H1 (cell line): Measurements from ENCODE around the gene NMU. TPM values are rescaled to one million over a fixed set of nuclear protein-coding genes. Genes with fewer than 3 reads are reported as not detected.

Experiments used
- CTCF ChIA-PET: fragments of 300-600 bp; sonication (Branson Sonifier 250); formaldehyde crosslinking; loops from one replicate; lab custom pipeline; 2021; ENCODE audit not compliant: partially characterized antibody; lab: Charles Lee
- POLR2A ChIA-PET: fragments of 300-600 bp; sonication (Branson Sonifier 250); formaldehyde crosslinking; loops from one replicate; lab custom pipeline; 2021; ENCODE audit warnings: inconsistent platforms; ENCODE audit not compliant: partially characterized antibody; lab: Charles Lee
- DNase-seq, 2 experiments: peaks; one replicate each; pipeline versions ENCODE4 v3.0.0 to v3.0.0-alpha.2; 2010 to 2022; ENCODE audit warnings: low spot score in 2 of 2, low read depth in 1 of 2, mixed read lengths in 1 of 2
- FAIRE-seq: peaks from 2 replicates; lab custom pipeline; 2011; peaks lifted over from hg19 to GRCh38; lab: Jason Lieb, UNC
- H2AFZ ChIP-seq: 2 replicates; pipeline ENCODE4 v1.8.1; 2012; ENCODE audit warnings: low read length, inconsistent platforms
- H2AK5ac ChIP-seq: 2 replicates; pipeline ENCODE4 v1.6.1; 2013; ENCODE audit warnings: low read depth, low read length
- H2BK120ac ChIP-seq: replicated peaks from 2 replicates; pipeline ENCODE3; 2013; ENCODE audit warnings: low read depth, low read length, inconsistent platforms
- H2BK12ac ChIP-seq: 2 replicates; pipeline ENCODE4 v1.6.1; 2013; ENCODE audit warnings: low read depth, low read length
- H2BK15ac ChIP-seq: 2 replicates; pipeline ENCODE4 v1.6.1; 2013; ENCODE audit warnings: low read length
- H2BK20ac ChIP-seq: 2 replicates; pipeline ENCODE4 v1.6.1; 2013; ENCODE audit warnings: low read length
- H2BK5ac ChIP-seq: 2 replicates; pipeline ENCODE4 v1.6.1; 2013; ENCODE audit warnings: low read depth, low read length
- H3K14ac ChIP-seq: 2 replicates; pipeline ENCODE4 v1.6.1; 2013; ENCODE audit warnings: inconsistent platforms; ENCODE audit not compliant: insufficient read length
- H3K18ac ChIP-seq: 2 replicates; pipeline ENCODE4 v1.6.1; 2013; ENCODE audit warnings: low read length; ENCODE audit errors: extremely low read depth
- H3K23ac ChIP-seq: 2 replicates; pipeline ENCODE4 v1.6.1; 2013; ENCODE audit warnings: inconsistent platforms; ENCODE audit not compliant: insufficient read length
- H3K23me2 ChIP-seq: 2 replicates; pipeline ENCODE4 v1.6.1; 2013; ENCODE audit warnings: low read depth, low read length
- H3K27ac ChIP-seq: 2 replicates; pipeline ENCODE4 v1.6.1; 2011; ENCODE audit warnings: low read depth, low read length, inconsistent platforms
- H3K27me3 ChIP-seq, 4 experiments: replicated peaks in 1 of 4; 1 replicate in 1 of 4; 2 replicates in 3 of 4; pipeline versions ENCODE4 v1.6.1 to v1.8.1; 2011 to 2013; ENCODE audit warnings: low read length in 3 of 4, mild to moderate bottlenecking in 3 of 4, inconsistent platforms in 2 of 4, mixed read lengths in 2 of 4, moderate library complexity in 1 of 4; ENCODE audit not compliant: control insufficient read depth in 3 of 4, insufficient read depth in 3 of 4; ENCODE audit errors: extremely low read depth in 1 of 4
- H3K36me3 ChIP-seq, 4 experiments: 2 replicates each; pipeline versions ENCODE4 v1.6.1 to v1.8.1; 2011 to 2013; ENCODE audit warnings: mild to moderate bottlenecking in 4 of 4, low read length in 3 of 4, moderate library complexity in 2 of 4, control low read depth in 1 of 4, inconsistent platforms in 1 of 4; ENCODE audit not compliant: insufficient read depth in 4 of 4, control insufficient read depth in 2 of 4
- H3K4ac ChIP-seq: replicated peaks from 2 replicates; pipeline ENCODE3; 2013; ENCODE audit warnings: low read length, low read depth, mixed read lengths, inconsistent platforms; ENCODE audit not compliant: insufficient read length
- H3K4me1 ChIP-seq, 4 experiments: replicated peaks in 1 of 4; 1 replicate in 1 of 4; 2 replicates in 3 of 4; pipeline versions ENCODE4 v1.6.1 to v1.8.1; 2011 to 2013; ENCODE audit warnings: low read length in 3 of 4, inconsistent platforms in 2 of 4, mixed read lengths in 1 of 4; ENCODE audit not compliant: insufficient read depth in 4 of 4, control insufficient read depth in 3 of 4
- H3K4me2 ChIP-seq, 2 experiments: 2 replicates each; pipeline versions ENCODE4 v1.6.1 to v1.8.1; 2011 to 2013; ENCODE audit warnings: low read depth in 2 of 2, low read length in 2 of 2, control low read depth in 1 of 2, inconsistent platforms in 1 of 2, mild to moderate bottlenecking in 1 of 2; ENCODE audit not compliant: insufficient read depth in 1 of 2
- H3K4me3 ChIP-seq, 4 experiments: fragments of 200-600, 300-600 bp in 1 of 4; sonication (generic), shearing (Covaris generic), sonication (Bioruptor Twin) in 1 of 4; 2 replicates each; pipeline versions ENCODE4 v1.5.1 to v1.8.1; 2011 to 2016; ENCODE audit warnings: low read length in 4 of 4, low read depth in 3 of 4, control low read depth in 2 of 4, inconsistent platforms in 2 of 4, mild to moderate bottlenecking in 2 of 4, mixed read lengths in 1 of 4, moderate library complexity in 1 of 4; ENCODE audit not compliant: insufficient read depth in 2 of 4; ENCODE audit errors: extremely low read depth in 1 of 4
- H3K56ac ChIP-seq: replicated peaks from 2 replicates; pipeline ENCODE3; 2013; ENCODE audit warnings: low read depth, mild to moderate bottlenecking, mixed read lengths, low read length, inconsistent platforms; ENCODE audit not compliant: insufficient read length
- H3K79me1 ChIP-seq: 2 replicates; pipeline ENCODE4 v1.6.1; 2013; ENCODE audit warnings: low read depth, low read length, control low read depth
- H3K79me2 ChIP-seq, 2 experiments: 2 replicates each; pipeline versions ENCODE4 v1.6.1 to v1.8.1; 2012 to 2013; ENCODE audit warnings: low read length in 2 of 2, mild to moderate bottlenecking in 2 of 2, inconsistent platforms in 1 of 2; ENCODE audit not compliant: insufficient read depth in 2 of 2, control insufficient read depth in 1 of 2
- H3K9ac ChIP-seq, 4 experiments: replicated peaks in 1 of 4; 1 replicate in 1 of 4; 2 replicates in 3 of 4; pipeline versions ENCODE4 v1.6.1 to v1.8.1; 2011 to 2013; ENCODE audit warnings: low read depth in 3 of 4, low read length in 3 of 4, control low read depth in 2 of 4, mild to moderate bottlenecking in 2 of 4, moderate library complexity in 2 of 4, inconsistent platforms in 1 of 4; ENCODE audit errors: extremely low read depth in 1 of 4
- H3K9me3 ChIP-seq, 2 experiments: 2 replicates each; pipeline versions ENCODE4 v1.6.1 to v1.8.1; 2012 to 2013; ENCODE audit warnings: mild to moderate bottlenecking in 2 of 2, moderate library complexity in 2 of 2, control low read depth in 1 of 2, inconsistent platforms in 1 of 2, low read depth in 1 of 2, low read length in 1 of 2, mixed read lengths in 1 of 2; ENCODE audit not compliant: insufficient read depth in 2 of 2
- H4K20me1 ChIP-seq, 2 experiments: replicated peaks in 1 of 2; 2 replicates each; pipeline versions ENCODE3 to v1.8.1; 2011 to 2013; ENCODE audit warnings: inconsistent platforms in 2 of 2, low read length in 2 of 2, mild to moderate bottlenecking in 1 of 2; ENCODE audit not compliant: insufficient read depth in 2 of 2, control insufficient read depth in 1 of 2
- H4K5ac ChIP-seq: 2 replicates; pipeline ENCODE4 v1.6.1; 2013; ENCODE audit warnings: low read length, low read depth, mixed read lengths, inconsistent platforms; ENCODE audit not compliant: insufficient read length
- H4K8ac ChIP-seq: 2 replicates; pipeline ENCODE4 v1.8.0; 2013; ENCODE audit warnings: mild to moderate bottlenecking, moderate library complexity, low read length, inconsistent platforms; ENCODE audit not compliant: insufficient read depth; ENCODE audit errors: extremely low read depth
- H4K91ac ChIP-seq: replicated peaks from 2 replicates; pipeline ENCODE3; 2013; ENCODE audit warnings: low read length, mixed read lengths, inconsistent platforms; ENCODE audit not compliant: insufficient read length
- JUND ChIP-seq: IDR thresholded peaks from 2 replicates; pipeline ENCODE4 v1.6.1; 2011; ENCODE audit warnings: mild to moderate bottlenecking, improper control_type of control experiment, low read length
- PHF8 ChIP-seq: fragments of 200-600 bp; sonication (generic); conservative IDR thresholded peaks from 2 replicates; pipeline ENCODE4 v1.7.1; 2012; ENCODE audit warnings: low read depth, mild to moderate bottlenecking, inconsistent platforms, low read length, moderate library complexity
- POLR2A ChIP-seq, 2 experiments: IDR thresholded peaks; 1 replicate in 1 of 2; 2 replicates in 1 of 2; pipeline ENCODE4 v1.6.1; 2011; ENCODE audit warnings: low read depth in 2 of 2, low read length in 2 of 2, mild to moderate bottlenecking in 2 of 2; ENCODE audit errors: control extremely low read depth in 1 of 2
- POU5F1 ChIP-seq: IDR thresholded peaks from 2 replicates; pipeline ENCODE4 v1.6.1; 2011; ENCODE audit warnings: low read depth, mild to moderate bottlenecking, low read length, moderate library complexity
- SP1 ChIP-seq: IDR thresholded peaks from 2 replicates; pipeline ENCODE4 v1.6.1; 2011; ENCODE audit warnings: low read depth, low read length
- TEAD4 ChIP-seq: IDR thresholded peaks from 2 replicates; pipeline ENCODE4 v1.6.1; 2012; ENCODE audit warnings: low read depth, low read length, inconsistent platforms, mixed read lengths
- WGBS, 2 experiments: shearing (Covaris generic) in 1 of 2; methylation state at CpG; one replicate each; pipeline versions ENCODE4 v1.1.6 to v1.1.7; 2013 to 2015; ENCODE audit warnings: low lambda C conversion rate in 2 of 2, mixed read lengths in 2 of 2, inconsistent platforms in 1 of 2, low coverage in 1 of 2, missing lambda C conversion rate in 1 of 2; ENCODE audit not compliant: insufficient replicate concordance in 2 of 2, insufficient coverage in 1 of 2, insufficient read length in 1 of 2; ENCODE audit errors: extremely low coverage in 1 of 2, missing lambda C conversion rate in 1 of 2; 5-methylcytosine and 5-hydroxymethylcytosine counted together
- polyA plus RNA-seq, 7 experiments: library from polyadenylated mRNA; depleted of rRNA in 3 of 7; stranded (reverse) in 5 of 7; unstranded in 2 of 7; fragments of >200 nt in 5 of 7; fragments of 200-250 nt in 2 of 7; gene quantifications; 1 replicate in 5 of 7; 2 replicates in 1 of 7; 4 replicates in 1 of 7; pipeline versions ENCODE4 v1.2.1 to v1.2.3, GENCODE V29; 2011 to 2013; ENCODE audit warnings: missing spikeins in 2 of 7, mixed read lengths in 2 of 7
- total RNA-seq: library from RNA; stranded (reverse); fragmentation: NEBNext Ultra II Directional; extraction: Animal tissue kit (Norgen Biotek cat#: 25700); gene quantifications from 2 replicates; pipeline ENCODE4 v1.2.1, GENCODE V29; 2021

Gene NMU
- total and polyA plus RNA-seq, 2 of the 8 experiments (the other 6 are each of a cell fraction or from before 2014, with no cell fraction given), result 30.5 to 50.4 TPM

DNA sequence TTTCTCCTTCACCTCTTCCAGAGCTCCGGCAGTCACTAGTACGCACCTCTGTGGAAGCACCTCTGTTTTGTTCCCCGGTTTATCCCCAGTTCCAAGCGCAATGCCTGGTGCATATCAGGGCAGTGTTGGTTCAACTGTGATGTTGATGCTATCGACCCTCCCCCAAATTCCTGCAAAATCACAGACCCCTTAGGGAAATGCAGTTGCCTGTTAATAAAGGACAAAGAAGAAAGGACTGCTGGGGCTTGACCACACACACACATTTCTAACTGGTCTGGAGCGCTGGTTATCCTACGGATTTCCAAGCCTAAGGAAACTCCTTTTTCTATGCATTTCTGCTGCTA, 530 bp upstream of the NMU start:
- H3K4me3 ChIP-seq, result peak overlapping the region; percentile 52 to 74 (median 66)
- H2BK15ac ChIP-seq, result peak overlapping the region; percentile 41; the same call in 1 of the 2 replicates
- peak overlapping the region in 3 of 4 experiments; percentile 38 to 56 (median 43); a peak in 4 of 7 replicates for H3K9ac ChIP-seq
- H3K36me3 ChIP-seq, result no peaks in the 10 kb centered on the region
- no peaks in the 10 kb centered on the region for H3K79me1 ChIP-seq
- peak overlapping the region; percentile 89 for H2BK120ac ChIP-seq
- peak overlapping the region; percentile 68 for H4K91ac ChIP-seq
- H3K4me2 ChIP-seq, result peak overlapping the region; percentile 92 to 96
- H3K18ac ChIP-seq, result peak overlapping the region; percentile 64
- no peak overlapping the region for H3K4ac ChIP-seq
- no peak overlapping the region for H3K23ac ChIP-seq
- DNase-seq (peak in 1 of 2 experiments; percentile 57), FAIRE-seq (peak; percentile 52)
- H2BK20ac ChIP-seq, result peak overlapping the region; percentile 29; the same call in 1 of the 2 replicates
- H3K14ac ChIP-seq, result no peak overlapping the region
- TF ChIP-seq TEAD4, result 0 out of 2 replicates have a peak, but pooled peaks have one; percentile 2
- no peak for TF ChIP-seq JUND
- TF ChIP-seq POU5F1, result no peak
- TF ChIP-seq PHF8, result peak; percentile 7; the same call in 1 of the 2 replicates
- TF ChIP-seq POLR2A (IDR thresholded peaks at IDR 0.05; ENCODE audit: control extremely low read depth in 1 of 2, low read depth in 2 of 2, low read length in 2 of 2), result peak in 1 of 2 experiments; percentile 51; a peak in 2 of 3 replicates
- TF ChIP-seq SP1, result no peak
- peak overlapping the region; percentile 60; the same call in 1 of the 2 replicates for H2BK5ac ChIP-seq
- peaks cover 16% of the 10 kb centered on the region for H3K23me2 ChIP-seq
- WGBS, 2 experiments, result 4% methylated on average over 7 of the region's 7 CpGs; no CpG with 5 or more reads in 1 of the 2 experiments
- peak overlapping the region; percentile 82 for H2BK12ac ChIP-seq
- H4K5ac ChIP-seq, result no peak overlapping the region
- no peak overlapping the region for H3K56ac ChIP-seq
- peaks cover 0 to 7% of the 10 kb centered on the region in 2 experiments; a peak in 1 of 4 replicates for H3K79me2 ChIP-seq
- ChIA-PET CTCF (interaction anchor here (0.6 to 2.2 kb wide), 3 partner anchors 93 to 231 kb away, joined by 3 to 4 read pairs (median 3); no protein-coding TSS in a partner anchor), POLR2A (interaction anchor here (0.6 to 1.4 kb wide), 5 partner anchors 18 to 801 kb away, joined by 3 read pairs; partner anchors contain the start of gene TMEM165)
- H3K27ac ChIP-seq, result no peak overlapping the region
- no peaks in the 10 kb centered on the region for H4K20me1 ChIP-seq
- H4K8ac ChIP-seq, result no peak overlapping the region
- H3K4me1 ChIP-seq, result peaks cover 8 to 27% (median 15%) of the 10 kb centered on the region in 4 experiments; a peak in 6 of 7 replicates
- no peak overlapping the region for H2AK5ac ChIP-seq
- peak overlapping the region; percentile 77; the same call in 1 of the 2 replicates for H2AFZ ChIP-seq
- peaks cover 0 to 23% (median 15%) of the 10 kb centered on the region in 4 experiments; a peak in 6 of 7 replicates for H3K27me3 ChIP-seq
- no peaks in the 10 kb centered on the region for H3K9me3 ChIP-seq
